HL-60 (cell line): ENCODE data around the gene TTC12.

Source experiments
- GABPA ChIP-seq: IDR thresholded peaks from 2 replicates; pipeline ENCODE4 v1.6.1; 2012; ENCODE audit warnings: low read depth
- POLR2AphosphoS5 ChIP-seq: IDR thresholded peaks from 2 replicates; pipeline ENCODE4 v1.6.1; 2012; ENCODE audit warnings: low read depth
- TF ChIP-seq, protein P1 (sequence below): IDR thresholded peaks from one replicate; pipeline ENCODE4 v1.5.1; 2011; ENCODE audit warnings: low read length, control low read depth, inconsistent platforms; ENCODE audit not compliant: insufficient read depth
- TF ChIP-seq, protein P2 (sequence below): IDR thresholded peaks from 2 replicates; pipeline ENCODE4 v1.6.1; 2012; ENCODE audit warnings: low read depth; ENCODE audit not compliant: insufficient replicate concordance

DNA sequence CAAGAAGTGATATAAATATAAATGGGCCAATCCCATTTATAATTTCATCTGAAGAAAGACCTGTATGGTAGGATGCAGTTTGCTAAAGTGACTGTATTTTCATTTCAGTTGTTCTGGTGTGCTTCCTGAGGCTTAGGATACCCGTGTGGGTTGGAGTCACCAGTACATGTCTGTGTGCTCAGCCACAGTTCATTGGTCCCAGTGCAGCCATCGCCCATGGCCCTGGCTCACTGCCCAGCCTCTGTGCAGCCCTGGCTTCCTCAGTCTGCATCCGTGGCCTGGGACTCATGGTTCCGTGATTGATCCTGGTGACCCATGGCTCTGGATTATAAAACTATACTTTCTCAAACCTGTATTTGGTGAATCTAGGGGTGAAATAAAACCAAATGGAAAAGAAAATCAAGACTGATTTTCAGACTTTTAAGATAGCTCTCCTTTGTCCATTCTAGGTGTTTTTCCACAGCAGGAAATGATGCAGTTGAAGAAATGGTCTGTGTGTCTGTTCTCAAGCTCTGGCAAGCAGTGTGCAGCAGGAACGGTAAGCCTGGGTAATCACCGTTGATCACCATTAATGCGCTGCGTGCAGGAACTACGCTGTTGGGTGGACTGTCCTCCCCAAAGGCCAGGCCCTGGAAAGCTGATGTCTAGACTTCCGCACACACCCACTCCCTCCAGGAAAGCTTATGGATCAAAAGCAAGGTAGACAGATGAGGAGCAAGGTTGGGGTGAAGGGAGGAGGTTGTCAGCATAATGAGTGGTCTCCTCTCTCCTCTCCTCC is 27.2 kb downstream of the TTC12 start:
- TF ChIP-seq, protein P1, sequence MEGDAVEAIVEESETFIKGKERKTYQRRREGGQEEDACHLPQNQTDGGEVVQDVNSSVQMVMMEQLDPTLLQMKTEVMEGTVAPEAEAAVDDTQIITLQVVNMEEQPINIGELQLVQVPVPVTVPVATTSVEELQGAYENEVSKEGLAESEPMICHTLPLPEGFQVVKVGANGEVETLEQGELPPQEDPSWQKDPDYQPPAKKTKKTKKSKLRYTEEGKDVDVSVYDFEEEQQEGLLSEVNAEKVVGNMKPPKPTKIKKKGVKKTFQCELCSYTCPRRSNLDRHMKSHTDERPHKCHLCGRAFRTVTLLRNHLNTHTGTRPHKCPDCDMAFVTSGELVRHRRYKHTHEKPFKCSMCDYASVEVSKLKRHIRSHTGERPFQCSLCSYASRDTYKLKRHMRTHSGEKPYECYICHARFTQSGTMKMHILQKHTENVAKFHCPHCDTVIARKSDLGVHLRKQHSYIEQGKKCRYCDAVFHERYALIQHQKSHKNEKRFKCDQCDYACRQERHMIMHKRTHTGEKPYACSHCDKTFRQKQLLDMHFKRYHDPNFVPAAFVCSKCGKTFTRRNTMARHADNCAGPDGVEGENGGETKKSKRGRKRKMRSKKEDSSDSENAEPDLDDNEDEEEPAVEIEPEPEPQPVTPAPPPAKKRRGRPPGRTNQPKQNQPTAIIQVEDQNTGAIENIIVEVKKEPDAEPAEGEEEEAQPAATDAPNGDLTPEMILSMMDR: no peak
- TF ChIP-seq GABPA (no peak), POLR2AphosphoS5 (no peak)
- TF ChIP-seq, protein P2, sequence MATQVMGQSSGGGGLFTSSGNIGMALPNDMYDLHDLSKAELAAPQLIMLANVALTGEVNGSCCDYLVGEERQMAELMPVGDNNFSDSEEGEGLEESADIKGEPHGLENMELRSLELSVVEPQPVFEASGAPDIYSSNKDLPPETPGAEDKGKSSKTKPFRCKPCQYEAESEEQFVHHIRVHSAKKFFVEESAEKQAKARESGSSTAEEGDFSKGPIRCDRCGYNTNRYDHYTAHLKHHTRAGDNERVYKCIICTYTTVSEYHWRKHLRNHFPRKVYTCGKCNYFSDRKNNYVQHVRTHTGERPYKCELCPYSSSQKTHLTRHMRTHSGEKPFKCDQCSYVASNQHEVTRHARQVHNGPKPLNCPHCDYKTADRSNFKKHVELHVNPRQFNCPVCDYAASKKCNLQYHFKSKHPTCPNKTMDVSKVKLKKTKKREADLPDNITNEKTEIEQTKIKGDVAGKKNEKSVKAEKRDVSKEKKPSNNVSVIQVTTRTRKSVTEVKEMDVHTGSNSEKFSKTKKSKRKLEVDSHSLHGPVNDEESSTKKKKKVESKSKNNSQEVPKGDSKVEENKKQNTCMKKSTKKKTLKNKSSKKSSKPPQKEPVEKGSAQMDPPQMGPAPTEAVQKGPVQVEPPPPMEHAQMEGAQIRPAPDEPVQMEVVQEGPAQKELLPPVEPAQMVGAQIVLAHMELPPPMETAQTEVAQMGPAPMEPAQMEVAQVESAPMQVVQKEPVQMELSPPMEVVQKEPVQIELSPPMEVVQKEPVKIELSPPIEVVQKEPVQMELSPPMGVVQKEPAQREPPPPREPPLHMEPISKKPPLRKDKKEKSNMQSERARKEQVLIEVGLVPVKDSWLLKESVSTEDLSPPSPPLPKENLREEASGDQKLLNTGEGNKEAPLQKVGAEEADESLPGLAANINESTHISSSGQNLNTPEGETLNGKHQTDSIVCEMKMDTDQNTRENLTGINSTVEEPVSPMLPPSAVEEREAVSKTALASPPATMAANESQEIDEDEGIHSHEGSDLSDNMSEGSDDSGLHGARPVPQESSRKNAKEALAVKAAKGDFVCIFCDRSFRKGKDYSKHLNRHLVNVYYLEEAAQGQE: no peak
